Activated CD8-positive, alpha-beta T cell treated with anti-CD3 and anti-CD28 coated beads for 36 hours (primary cell): Measurements from ENCODE around the gene TAF4B. TPM values are rescaled to one million over a fixed set of nuclear protein-coding genes. Genes with fewer than 3 reads are reported as not detected.

Source experiments
- ATAC-seq: fragments of 200-7000 bp; cut with Tn5 transposase; one replicate; pipeline ENCODE4 v1.10.0; 2021; ENCODE audit warnings: mild to moderate bottlenecking, moderate library complexity
- CTCF ChIA-PET: fragments of 350-600 bp; sonication (Branson Sonifier 250); formaldehyde crosslinking; loops from one replicate; lab custom pipeline; 2021; ENCODE audit warnings: antibody characterized with exemption; lab: Charles Lee
- POLR2A ChIA-PET: fragments of 350-600 bp; sonication (Branson Sonifier 250); formaldehyde crosslinking; loops from one replicate; lab custom pipeline; 2021; ENCODE audit warnings: antibody characterized with exemption; lab: Charles Lee
- DNase-seq: peaks from one replicate; pipeline ENCODE4 v3.0.0-alpha.2; 2020
- H3K27ac Mint-ChIP-seq: one replicate; pipeline ENCODE4 v1.8.0; 2021; ENCODE audit warnings: mild to moderate bottlenecking, mixed read lengths
- H3K27me3 Mint-ChIP-seq: one replicate; pipeline ENCODE4 v1.8.0; 2021; ENCODE audit warnings: mixed read lengths
- H3K36me3 Mint-ChIP-seq: one replicate; pipeline ENCODE4 v1.8.0; 2021; ENCODE audit warnings: low read depth, mixed read lengths
- H3K4me1 Mint-ChIP-seq: one replicate; pipeline ENCODE4 v1.8.0; 2021; ENCODE audit warnings: low read depth, mixed read lengths
- H3K4me3 Mint-ChIP-seq: one replicate; pipeline ENCODE4 v1.8.0; 2021; ENCODE audit warnings: mild to moderate bottlenecking, moderate library complexity, mixed read lengths
- H3K9me3 Mint-ChIP-seq: one replicate; pipeline ENCODE4 v1.8.0; 2021; ENCODE audit warnings: mixed read lengths
- intact Hi-C: fragments of 100-400 bp; cut with micrococcal nuclease; formaldehyde crosslinking; loops from one replicate; pipeline ENCODE4 v1.10.0; 2022
- total RNA-seq, 2 experiments: library from RNA; stranded (reverse); gene quantifications; one replicate each; pipeline ENCODE4 v1.2.3, GENCODE V29; 2021
- TF ChIP-seq, protein P1 (sequence below): fragments of 200-600 bp; IDR thresholded peaks from one replicate; pipeline ENCODE4 v1.8.0; 2022; ENCODE audit warnings: antibody characterized with exemption, mild to moderate bottlenecking

Gene TAF4B
- total RNA-seq, 2 experiments from 2014 or later: 14.7 to 15.1 TPM

GRCh38 chr18:26356045-26356785 is 130.0 kb downstream of the TAF4B start:
- ATAC-seq (no peak), DNase-seq (no peak)
- Mint-ChIP-seq H3K36me3 (peaks cover 12% of the 10 kb centered on the region), H3K27ac (no peak overlapping the region), H3K27me3 (no peaks in the 10 kb centered on the region), H3K9me3 (no peaks in the 10 kb centered on the region), H3K4me1 (no peaks in the 10 kb centered on the region), H3K4me3 (no peak overlapping the region)
- intact Hi-C loops: no loop called here
- TF ChIP-seq, protein P1, sequence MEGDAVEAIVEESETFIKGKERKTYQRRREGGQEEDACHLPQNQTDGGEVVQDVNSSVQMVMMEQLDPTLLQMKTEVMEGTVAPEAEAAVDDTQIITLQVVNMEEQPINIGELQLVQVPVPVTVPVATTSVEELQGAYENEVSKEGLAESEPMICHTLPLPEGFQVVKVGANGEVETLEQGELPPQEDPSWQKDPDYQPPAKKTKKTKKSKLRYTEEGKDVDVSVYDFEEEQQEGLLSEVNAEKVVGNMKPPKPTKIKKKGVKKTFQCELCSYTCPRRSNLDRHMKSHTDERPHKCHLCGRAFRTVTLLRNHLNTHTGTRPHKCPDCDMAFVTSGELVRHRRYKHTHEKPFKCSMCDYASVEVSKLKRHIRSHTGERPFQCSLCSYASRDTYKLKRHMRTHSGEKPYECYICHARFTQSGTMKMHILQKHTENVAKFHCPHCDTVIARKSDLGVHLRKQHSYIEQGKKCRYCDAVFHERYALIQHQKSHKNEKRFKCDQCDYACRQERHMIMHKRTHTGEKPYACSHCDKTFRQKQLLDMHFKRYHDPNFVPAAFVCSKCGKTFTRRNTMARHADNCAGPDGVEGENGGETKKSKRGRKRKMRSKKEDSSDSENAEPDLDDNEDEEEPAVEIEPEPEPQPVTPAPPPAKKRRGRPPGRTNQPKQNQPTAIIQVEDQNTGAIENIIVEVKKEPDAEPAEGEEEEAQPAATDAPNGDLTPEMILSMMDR: no peak
- ChIA-PET POLR2A (interaction anchor here (0.6 kb wide), 1 partner anchor 213 kb away, joined by 3 read pairs; no protein-coding TSS in a partner anchor), CTCF (no interaction called here)

GRCh38 chr18:26357960-26358359 is 131.7 kb downstream of the TAF4B start:
- POLR2A ChIA-PET: interaction anchor here (0.7 kb wide), 1 partner anchor 668 kb away, joined by 3 read pairs; no protein-coding TSS in a partner anchor

DNA sequence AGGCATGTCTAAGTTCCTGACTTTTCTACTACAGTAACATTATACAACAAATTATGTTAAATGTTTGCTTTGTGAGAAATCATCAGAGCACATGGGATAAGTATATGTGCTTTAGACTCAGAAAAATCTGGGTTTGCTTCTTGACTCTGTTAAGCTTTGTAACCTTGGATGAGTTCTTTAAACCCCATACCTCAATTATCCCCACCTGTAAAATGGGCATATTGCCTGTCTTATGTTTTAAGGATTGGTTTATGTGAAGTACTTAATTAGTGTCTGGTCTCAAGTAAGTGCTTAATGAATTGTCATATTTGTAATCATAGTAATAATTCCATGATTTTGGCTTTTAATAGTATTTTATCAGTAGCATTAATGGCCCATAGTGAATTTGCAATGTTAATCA is 135.8 kb downstream of the TAF4B start:
- ATAC-seq: no peak

More at GRCh38 chr18:26357960-26358359, 131.7 kb downstream of the TAF4B start:
- H3K4me1 Mint-ChIP-seq: no peaks in the 10 kb centered on the region
- no peak for ATAC-seq
- intact Hi-C loops: no loop called here
- no peaks in the 10 kb centered on the region for H3K9me3 Mint-ChIP-seq
- TF ChIP-seq, protein P1: no peak
- H3K27ac Mint-ChIP-seq: no peak overlapping the region
- no peak for DNase-seq
- no peak overlapping the region for H3K4me3 Mint-ChIP-seq
- CTCF ChIA-PET: no interaction called here
- no peaks in the 10 kb centered on the region for H3K27me3 Mint-ChIP-seq
- peaks cover 12% of the 10 kb centered on the region for H3K36me3 Mint-ChIP-seq

DNA sequence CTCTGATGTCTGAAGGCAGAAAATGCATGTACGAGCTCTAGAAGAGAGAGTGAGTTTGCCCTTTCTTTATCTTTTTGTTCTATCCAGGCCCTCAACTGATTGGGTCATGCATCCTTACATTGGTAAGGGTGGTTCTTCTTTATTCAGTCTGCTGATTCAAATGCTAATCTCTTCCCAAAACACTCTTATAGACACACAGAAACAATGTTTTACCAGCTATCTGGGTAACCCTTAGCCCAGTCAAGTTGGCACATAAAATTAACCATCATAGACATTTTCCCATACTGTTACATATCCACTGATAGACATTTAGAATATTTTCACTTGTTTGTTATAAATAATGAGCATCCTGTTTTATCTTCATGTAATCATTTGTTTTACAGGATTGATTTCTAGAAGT is 141.2 kb downstream of the TAF4B start:
- ATAC-seq (no peak), DNase-seq (no peak)
- ChIA-PET CTCF (interaction anchor here (1.4 kb wide), 1 partner anchor 16 kb away, joined by 4 read pairs; no protein-coding TSS in a partner anchor), POLR2A (no interaction called here)
- no peaks in the 10 kb centered on the region for H3K27me3 Mint-ChIP-seq
- no peaks in the 10 kb centered on the region for H3K4me1 Mint-ChIP-seq
- H3K27ac Mint-ChIP-seq: no peak overlapping the region
- no peaks in the 10 kb centered on the region for H3K9me3 Mint-ChIP-seq
- H3K36me3 Mint-ChIP-seq: peaks cover 19% of the 10 kb centered on the region
- no peak overlapping the region for H3K4me3 Mint-ChIP-seq
- TF ChIP-seq, protein P1: no peak
- intact Hi-C loops: loop anchor here (10.0 kb wide), 1 partner anchor 63 kb away; no protein-coding TSS in a partner anchor

More for the DNA sequence above, 135.8 kb downstream of the TAF4B start:
- TF ChIP-seq, protein P1: no peak
- intact Hi-C loops: loop anchor here (10.0 kb wide), 1 partner anchor 57 kb away; no protein-coding TSS in a partner anchor
- CTCF ChIA-PET: no interaction called here
- DNase-seq: no peak
- H3K27me3 Mint-ChIP-seq: no peaks in the 10 kb centered on the region
- H3K27ac Mint-ChIP-seq: no peak overlapping the region
- H3K9me3 Mint-ChIP-seq: no peaks in the 10 kb centered on the region
- H3K36me3 Mint-ChIP-seq: peaks cover 16% of the 10 kb centered on the region
- no peaks in the 10 kb centered on the region for H3K4me1 Mint-ChIP-seq
- H3K4me3 Mint-ChIP-seq: no peak overlapping the region
- POLR2A ChIA-PET: no interaction called here

DNA sequence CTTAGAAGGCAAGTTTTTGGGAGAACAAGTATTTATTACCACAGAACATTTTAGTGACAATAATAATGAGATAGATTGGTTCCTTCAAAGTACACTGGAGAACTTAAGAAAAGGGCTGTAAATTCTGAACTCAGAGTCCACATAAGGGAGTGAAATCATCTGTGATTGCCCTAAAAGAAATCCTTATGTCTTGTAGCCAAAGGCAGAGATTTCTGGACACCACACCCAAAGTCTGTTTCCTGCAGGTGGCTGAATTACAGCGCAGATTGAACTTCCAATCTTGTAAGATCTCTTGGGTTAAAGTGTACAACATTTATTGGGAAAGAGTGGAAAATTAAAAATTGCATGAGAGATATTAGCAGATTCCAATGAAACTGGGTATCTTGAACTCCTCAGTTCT is 143.8 kb downstream of the TAF4B start:
- ATAC-seq (no peak), DNase-seq (no peak)
- peaks cover 25% of the 10 kb centered on the region for H3K36me3 Mint-ChIP-seq
- no peaks in the 10 kb centered on the region for H3K9me3 Mint-ChIP-seq
- CTCF ChIA-PET: interaction anchor here (1.3 kb wide), 1 partner anchor 14 kb away, joined by 10 read pairs; no protein-coding TSS in a partner anchor
- H3K27ac Mint-ChIP-seq: no peak overlapping the region
- TF ChIP-seq, protein P1: no peak
- intact Hi-C loops: no loop called here
- no peak overlapping the region for H3K4me3 Mint-ChIP-seq
- no peaks in the 10 kb centered on the region for H3K27me3 Mint-ChIP-seq
- H3K4me1 Mint-ChIP-seq: no peaks in the 10 kb centered on the region
- POLR2A ChIA-PET: no interaction called here
